DOHH2 (cell line): ENCODE measurements around the gene STK32C.

Source experiments
- H3F3A ChIP-seq: fragments of 200-600 bp; sonication (generic), shearing (Covaris generic); 2 replicates; pipeline ENCODE4 v1.6.0; 2016; ENCODE audit warnings: antibody characterized with exemption, mild to moderate bottlenecking; ENCODE audit not compliant: control insufficient read depth, insufficient read depth
- H3K27ac ChIP-seq: fragments of 200-600 bp; sonication (generic); 2 replicates; pipeline ENCODE4 v1.5.1; 2014; ENCODE audit warnings: low read depth, mild to moderate bottlenecking, low read length, moderate library complexity
- H3K27me3 ChIP-seq: fragments of 200-600 bp; sonication (generic); 2 replicates; pipeline ENCODE4 v1.6.1; 2014; ENCODE audit warnings: mild to moderate bottlenecking, low read length, mixed read lengths; ENCODE audit not compliant: control insufficient read depth
- H3K36me3 ChIP-seq: fragments of 200-600 bp; sonication (generic); 2 replicates; pipeline ENCODE4 v1.6.1; 2014; ENCODE audit warnings: mild to moderate bottlenecking, low read length, moderate library complexity, mixed read lengths; ENCODE audit not compliant: control insufficient read depth
- H3K4me1 ChIP-seq: fragments of 200-600 bp; sonication (generic); 2 replicates; pipeline ENCODE4 v1.6.1; 2014; ENCODE audit warnings: mild to moderate bottlenecking, low read length, mixed read lengths; ENCODE audit not compliant: control insufficient read depth
- H3K4me2 ChIP-seq: fragments of 200-600 bp; sonication (generic); 2 replicates; pipeline ENCODE4 v1.6.0; 2014; ENCODE audit warnings: mild to moderate bottlenecking, low read length, moderate library complexity
- H3K4me3 ChIP-seq: fragments of 200-600 bp; sonication (generic); 2 replicates; pipeline ENCODE4 v1.5.1; 2014; ENCODE audit warnings: mild to moderate bottlenecking, low read length, mixed read lengths
- H3K79me2 ChIP-seq: fragments of 200-600 bp; sonication (generic); 2 replicates; pipeline ENCODE4 v1.6.1; 2014; ENCODE audit warnings: mild to moderate bottlenecking, low read length, mixed read lengths; ENCODE audit not compliant: control insufficient read depth
- H3K9me2 ChIP-seq: fragments of 200-600 bp; sonication (generic); replicated peaks from 2 replicates; pipeline ENCODE4 v1.6.1; 2014; ENCODE audit warnings: mild to moderate bottlenecking, low read length, mixed read lengths; ENCODE audit not compliant: control insufficient read depth
- H3K9me3 ChIP-seq: fragments of 200-600 bp; sonication (generic); 2 replicates; pipeline ENCODE4 v1.6.1; 2014; ENCODE audit warnings: antibody characterized with exemption, low read length, mixed read lengths; ENCODE audit not compliant: control insufficient read depth, insufficient read depth
- H4K20me1 ChIP-seq: fragments of 200-600 bp; sonication (generic); 2 replicates; pipeline ENCODE4 v1.6.0; 2014; ENCODE audit warnings: low read depth, mild to moderate bottlenecking, antibody characterized with exemption, low read length, moderate library complexity; ENCODE audit not compliant: control insufficient read depth, insufficient read depth
- CTCF ChIP-seq: fragments of 200-600 bp; sonication (generic); IDR thresholded peaks from one replicate; pipeline ENCODE4 v1.5.1; 2014; ENCODE audit warnings: antibody characterized with exemption, mild to moderate bottlenecking, low read depth, low read length; ENCODE audit not compliant: poor library complexity, severe bottlenecking
- EZH2phosphoT487 ChIP-seq: fragments of 200-600 bp; sonication (generic); IDR thresholded peaks from 2 replicates; pipeline ENCODE4 v1.6.1; 2017; ENCODE audit warnings: borderline replicate concordance, mild to moderate bottlenecking, antibody characterized with exemption, low read length, moderate library complexity, mixed read lengths

The STK32C gene

GRCh38 chr10:132301371-132302330 is 6.1 kb downstream of the STK32C start:
- TF ChIP-seq EZH2phosphoT487 (no peak), CTCF (no peak)
- H3K79me2 ChIP-seq: no peaks in the 10 kb centered on the region
- no peaks in the 10 kb centered on the region for H3F3A ChIP-seq
- H3K4me3 ChIP-seq: no peak overlapping the region
- no peaks in the 10 kb centered on the region for H3K9me3 ChIP-seq
- H3K36me3 ChIP-seq: no peaks in the 10 kb centered on the region
- H3K4me2 ChIP-seq: no peak overlapping the region
- H4K20me1 ChIP-seq: no peaks in the 10 kb centered on the region
- H3K9me2 ChIP-seq: no peaks in the 10 kb centered on the region
- no peak overlapping the region for H3K27ac ChIP-seq
- H3K4me1 ChIP-seq: peaks cover 6% of the 10 kb centered on the region; the same call in 1 of the 2 replicates
- H3K27me3 ChIP-seq: peaks cover 13% of the 10 kb centered on the region

GRCh38 chr10:132300582-132300981 is 7.2 kb downstream of the STK32C start:
- Histone ChIP-seq H3K4me2 (no peak overlapping the region), H3K27ac (no peak overlapping the region), H3K79me2 (no peaks in the 10 kb centered on the region), H3K9me3 (no peaks in the 10 kb centered on the region), H3K4me3 (no peak overlapping the region), H3K36me3 (no peaks in the 10 kb centered on the region), H3K9me2 (no peaks in the 10 kb centered on the region), H4K20me1 (no peaks in the 10 kb centered on the region), H3F3A (no peaks in the 10 kb centered on the region), H3K27me3 (peaks cover 2% of the 10 kb centered on the region; the same call in 1 of the 2 replicates), H3K4me1 (peaks cover 6% of the 10 kb centered on the region; the same call in 1 of the 2 replicates)
- no peak for TF ChIP-seq CTCF
- no peak for TF ChIP-seq EZH2phosphoT487

GRCh38 chr10:132299371-132300336 is 8.1 kb downstream of the STK32C start:
- no peaks in the 10 kb centered on the region for H3K27me3 ChIP-seq
- H3K27ac ChIP-seq: no peak overlapping the region
- no peak for TF ChIP-seq EZH2phosphoT487
- TF ChIP-seq CTCF: no peak
- H4K20me1 ChIP-seq: no peaks in the 10 kb centered on the region
- no peak overlapping the region for H3K4me2 ChIP-seq
- H3F3A ChIP-seq: no peaks in the 10 kb centered on the region
- no peak overlapping the region for H3K4me3 ChIP-seq
- no peaks in the 10 kb centered on the region for H3K9me3 ChIP-seq
- peaks cover 6% of the 10 kb centered on the region; the same call in 1 of the 2 replicates for H3K4me1 ChIP-seq
- H3K79me2 ChIP-seq: no peaks in the 10 kb centered on the region
- H3K36me3 ChIP-seq: no peaks in the 10 kb centered on the region
- no peaks in the 10 kb centered on the region for H3K9me2 ChIP-seq
